Smooth muscle cell of the brain vasculature (primary cell): ENCODE data around the gene THSD4.
"Not testable (repeated sequence)": the region's sequence is repeated elsewhere in the genome, so short reads cannot be mapped to it uniquely, and the experiment has no call there.

Source experiments
- DNase-seq: peaks from one replicate; pipeline ENCODE4 v3.0.0-alpha.2; 2012; ENCODE audit warnings: low read depth, low spot score

The THSD4 gene

DNA sequence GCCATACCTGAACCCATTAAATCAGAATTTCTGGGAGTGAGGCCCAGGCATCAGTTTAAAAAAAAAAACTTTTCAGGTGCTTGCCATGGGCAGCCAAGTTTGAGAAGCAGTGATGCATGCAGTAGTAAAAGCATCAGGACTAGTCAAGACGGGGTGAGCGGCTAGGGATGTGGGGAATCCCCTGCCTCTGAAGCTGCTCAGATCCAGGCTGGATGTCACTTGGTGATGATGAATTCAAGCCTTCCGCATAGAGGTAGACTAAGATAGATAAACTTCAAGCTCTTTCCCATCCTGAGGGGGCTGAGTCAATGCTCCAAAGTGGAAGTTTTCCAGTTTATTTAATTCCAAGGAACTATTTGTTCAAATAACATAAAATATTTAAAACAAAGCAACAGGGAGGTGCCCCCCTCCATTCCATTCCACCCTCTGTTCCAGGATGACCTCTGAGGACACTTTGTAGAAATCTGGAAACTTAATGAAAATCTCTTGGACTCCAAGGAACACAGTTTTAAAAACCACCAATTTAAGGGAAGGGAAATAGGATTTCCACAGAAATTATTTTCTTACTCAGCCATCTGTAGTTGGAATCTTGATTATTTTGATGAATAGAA lies 594.6 kb downstream of the THSD4 start:
- no peak for DNase-seq

DNA sequence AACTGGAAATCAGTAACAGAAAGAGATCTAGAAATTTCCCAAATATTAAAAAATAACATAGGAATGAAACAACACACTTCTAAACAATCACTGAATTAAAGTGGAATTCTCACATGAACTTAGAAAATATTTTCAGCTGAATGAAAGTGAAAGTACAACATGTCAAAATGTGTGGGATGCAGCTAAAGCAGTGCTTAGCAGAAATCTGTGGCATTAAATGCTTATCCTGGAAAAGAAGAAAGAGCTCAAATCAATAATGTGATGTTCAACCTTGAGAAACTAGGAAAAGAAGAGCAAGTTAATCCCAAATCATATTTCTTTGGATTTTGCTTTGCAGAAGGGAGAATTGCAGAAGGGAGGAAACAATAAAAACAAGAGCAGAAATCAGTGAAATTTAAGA lies 596.9 kb downstream of the THSD4 start:
- DNase-seq, result no peak

DNA sequence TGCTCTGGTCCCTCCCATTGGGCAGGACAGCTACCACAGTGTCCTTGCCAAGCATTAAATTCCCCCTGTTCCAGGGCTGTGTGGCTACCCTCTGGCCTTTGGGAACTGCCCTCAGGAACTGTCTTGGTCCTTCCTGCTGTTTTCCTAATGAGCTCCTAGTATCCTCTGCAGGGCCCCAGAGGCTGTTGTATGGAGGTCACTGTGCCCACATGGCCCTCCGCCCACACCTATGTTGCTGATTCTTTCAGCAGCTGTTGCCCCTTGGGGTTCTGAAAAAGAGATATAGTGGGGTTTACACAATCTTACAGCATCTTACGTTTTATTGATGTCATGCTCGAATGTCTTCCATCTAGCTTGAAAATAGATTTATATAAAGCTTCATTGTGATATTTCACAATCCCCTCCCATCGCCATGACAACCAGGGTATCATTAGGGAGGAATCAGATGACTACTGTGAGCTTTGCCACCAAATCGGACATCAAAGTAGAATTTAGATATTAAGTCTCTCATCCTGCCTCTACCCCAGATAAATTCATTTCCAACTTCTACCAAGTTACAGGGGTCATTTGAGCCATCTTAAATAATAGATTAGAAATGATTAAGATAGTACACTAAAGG lies 598.0 kb downstream of the THSD4 start:
- no peak for DNase-seq

DNA sequence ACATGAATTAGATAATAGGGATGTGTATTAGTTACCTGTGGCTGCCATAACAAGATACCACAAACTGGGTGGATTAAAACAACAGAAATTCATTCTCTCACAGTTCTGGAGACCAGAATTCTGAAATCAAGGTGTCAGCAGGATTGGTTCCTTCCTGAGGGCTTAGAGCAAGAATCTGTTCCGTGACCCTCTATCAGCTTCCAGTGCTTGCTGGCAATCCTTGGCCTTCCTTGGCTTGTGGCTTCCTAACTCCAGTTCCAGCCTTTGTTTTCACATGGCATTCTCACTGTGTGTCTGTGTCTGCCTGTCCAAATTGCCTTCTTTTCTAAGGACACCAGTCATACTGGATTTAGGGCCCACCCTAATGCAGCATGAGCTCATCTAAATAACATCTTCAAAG lies 600.6 kb downstream of the THSD4 start:
- no peak for DNase-seq

DNA sequence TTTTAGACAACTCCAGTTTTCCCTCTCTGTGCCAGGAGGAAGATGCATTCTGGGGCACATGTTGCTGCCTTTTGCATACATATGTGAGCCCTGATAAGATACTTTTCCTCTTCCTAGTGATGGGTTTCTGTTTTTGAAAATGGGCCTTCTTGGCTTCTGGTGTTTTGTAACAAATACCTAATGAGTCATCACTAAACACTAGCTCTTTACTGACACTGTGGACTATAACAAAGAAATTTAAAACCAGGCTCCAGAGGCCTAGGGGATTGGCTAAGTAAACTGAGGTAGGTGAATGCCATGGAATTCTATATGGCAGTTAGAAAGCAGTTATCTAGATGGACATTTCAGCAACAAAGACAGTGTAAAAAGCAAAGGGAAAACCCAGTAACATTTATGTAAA lies 601.7 kb downstream of the THSD4 start:
- DNase-seq, result no peak

DNA sequence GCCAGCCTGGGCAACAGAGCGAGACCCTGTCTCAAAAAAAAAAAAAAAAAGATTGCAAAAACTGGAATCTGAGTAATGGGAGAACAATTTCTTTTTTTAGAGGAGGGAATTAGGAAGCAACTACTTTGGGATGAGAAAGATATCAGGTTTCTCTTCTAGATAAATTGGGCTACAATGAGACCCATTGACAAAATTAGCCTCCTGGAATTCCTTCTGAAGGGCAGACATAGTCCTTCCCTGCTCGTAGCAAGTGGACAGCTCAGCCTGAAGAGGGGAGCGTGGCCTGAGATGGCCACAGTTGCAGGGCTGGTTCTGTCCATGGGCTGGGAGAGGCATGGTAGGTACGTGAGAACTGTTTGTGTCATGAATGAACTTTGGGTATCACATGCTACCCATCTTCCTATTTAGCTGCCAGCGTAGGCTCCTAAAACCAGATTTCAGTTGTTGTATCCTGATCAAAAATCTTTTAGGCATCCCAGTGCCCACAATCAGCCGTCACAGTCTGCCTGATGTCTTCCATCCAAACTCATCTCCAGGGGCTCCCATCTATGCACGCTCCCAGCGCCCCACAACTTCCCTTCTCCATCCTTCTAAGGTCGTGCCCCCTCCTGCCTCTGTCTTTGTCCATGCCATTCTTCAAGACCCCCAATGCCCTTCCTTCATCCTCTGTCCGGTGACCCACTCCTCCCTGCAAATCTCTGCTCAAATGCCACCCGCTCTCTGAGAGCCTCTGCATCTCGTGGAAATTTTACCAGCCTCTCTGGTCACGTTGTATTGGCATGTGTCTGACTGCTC lies 603.0 kb downstream of the THSD4 start:
- DNase-seq, result no peak

DNA sequence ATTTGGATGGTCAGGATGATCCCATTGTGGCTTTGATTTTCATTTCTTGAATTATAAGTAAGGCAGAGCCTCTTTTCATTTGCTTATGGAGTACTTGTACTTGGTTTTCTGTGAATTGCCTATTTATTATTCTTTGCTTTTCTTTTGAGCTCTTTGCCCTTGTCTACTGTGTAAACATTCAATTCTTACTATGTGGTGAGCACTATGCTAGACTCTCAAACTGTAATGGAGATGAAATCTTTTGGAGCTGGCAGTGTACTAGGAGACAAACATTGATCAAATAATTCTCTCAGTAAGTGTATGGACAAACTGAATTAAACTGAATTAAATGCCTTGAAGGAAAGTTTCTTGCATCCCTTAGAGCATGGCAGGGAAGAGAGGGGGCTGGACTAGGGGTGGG lies 608.1 kb downstream of the THSD4 start:
- no peak for DNase-seq

DNA sequence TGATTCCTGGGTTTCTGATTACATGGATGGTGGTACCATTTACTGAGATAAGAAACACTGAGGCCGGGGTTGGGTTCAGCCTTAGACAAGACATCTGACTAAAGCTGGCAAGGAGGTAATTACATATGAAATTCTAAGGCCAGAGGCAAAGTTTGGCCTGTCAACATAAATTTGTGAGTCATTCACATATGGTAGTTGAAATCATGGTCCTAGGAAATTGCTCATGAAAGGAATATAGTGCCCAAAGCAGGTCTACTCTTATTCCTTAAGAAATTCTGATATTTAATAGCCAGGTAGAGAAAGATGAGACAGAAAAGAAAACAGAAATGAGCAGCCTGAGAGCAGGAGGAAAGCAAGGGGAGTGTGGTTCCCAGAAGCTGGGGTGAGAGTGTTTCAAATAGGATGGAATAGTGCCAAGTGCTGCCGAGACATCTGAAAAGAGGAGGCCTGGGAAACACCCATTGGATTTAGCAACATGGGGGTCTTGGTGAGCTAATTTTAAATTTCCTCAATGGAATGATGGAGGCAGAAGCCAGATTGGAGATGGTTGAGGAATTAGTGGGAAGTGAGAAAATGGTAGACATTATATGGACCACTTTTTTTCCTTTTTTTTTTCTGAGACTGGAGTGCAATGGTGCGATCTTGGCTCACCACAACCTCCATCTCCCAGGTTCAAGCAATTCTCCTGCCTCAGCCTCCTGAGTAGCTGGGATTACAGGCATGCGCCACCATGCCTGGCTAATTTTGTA lies 610.1 kb downstream of the THSD4 start:
- DNase-seq, result not testable (repeated sequence)

DNA sequence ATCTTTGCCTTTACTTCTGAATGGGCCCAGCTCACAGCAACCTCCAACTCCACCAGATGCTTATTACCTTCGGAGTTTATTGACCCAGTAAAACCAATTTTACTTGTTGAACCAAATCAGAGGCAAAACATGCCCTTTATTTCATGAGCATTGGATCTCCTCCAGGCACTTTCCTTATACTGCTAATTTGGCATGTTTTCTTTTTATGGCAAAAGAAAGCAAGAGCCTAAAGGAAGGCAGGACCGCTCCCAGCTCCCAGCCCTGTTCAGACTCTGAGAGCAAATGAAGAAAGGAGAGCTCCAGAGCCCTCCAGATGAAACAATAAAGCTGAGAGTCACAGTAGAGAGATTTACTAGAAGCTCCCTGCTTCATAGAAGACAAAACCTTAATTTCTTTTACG lies 613.6 kb downstream of the THSD4 start:
- no peak for DNase-seq

DNA sequence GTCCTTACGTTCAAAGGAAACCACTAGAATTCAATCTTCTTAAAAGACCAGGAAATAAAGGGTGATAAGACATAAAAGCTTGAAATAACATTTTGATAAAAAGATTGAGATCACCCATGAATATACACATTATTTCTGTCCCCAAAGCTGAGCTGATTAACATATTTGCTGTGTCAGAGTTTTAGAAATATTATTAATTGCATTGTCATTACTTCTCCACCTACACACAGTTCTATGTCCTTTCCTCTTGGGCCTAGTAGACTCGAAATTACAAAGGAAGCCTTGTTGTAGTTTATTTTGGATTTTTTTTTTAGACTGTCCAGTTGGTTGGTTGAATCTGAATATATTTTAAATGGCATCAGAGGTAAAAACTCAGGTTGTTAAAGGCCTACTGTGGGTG lies 614.0 kb downstream of the THSD4 start:
- DNase-seq, result no peak

DNA sequence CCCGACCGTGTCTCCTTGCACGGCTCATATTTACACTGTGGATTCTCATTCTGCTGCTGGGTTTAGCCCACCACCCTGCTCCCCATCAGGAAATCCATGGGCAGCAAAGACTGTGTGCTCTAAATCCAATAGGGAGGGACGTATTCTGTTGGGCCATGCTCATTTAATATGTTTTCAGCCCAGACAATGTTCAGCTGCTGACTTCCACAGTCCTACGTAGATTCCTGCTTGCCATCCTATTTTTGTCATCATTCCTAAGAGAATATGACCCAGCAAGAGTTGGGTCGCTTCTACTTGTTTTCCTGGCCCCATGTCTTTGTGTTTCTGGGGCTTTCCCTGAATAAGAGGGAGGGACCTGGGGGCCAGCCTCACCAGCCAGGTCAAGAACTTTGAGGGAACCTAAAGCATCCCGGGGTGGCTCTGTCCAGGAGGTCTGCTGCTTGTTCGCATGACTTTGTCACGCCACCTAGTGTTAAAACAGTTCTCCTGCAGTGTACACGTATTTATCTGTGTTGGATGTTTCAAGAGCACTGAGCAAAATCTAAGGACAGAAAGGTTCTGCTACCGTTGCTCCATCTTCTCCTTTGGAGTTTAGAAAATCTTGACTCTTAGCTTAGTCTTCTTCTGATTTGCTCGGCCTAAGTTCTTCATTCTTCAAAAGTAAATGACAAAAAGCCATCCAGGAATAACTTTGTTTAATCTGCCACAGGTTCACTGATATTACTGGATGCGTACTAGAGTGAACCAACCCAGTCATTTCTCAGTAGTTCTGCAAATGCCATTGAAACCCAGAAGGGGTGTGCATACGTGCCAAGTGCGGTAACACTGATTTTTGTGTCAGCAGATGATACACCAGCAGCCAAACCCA lies 615.2 kb downstream of the THSD4 start:
- no peak for DNase-seq

DNA sequence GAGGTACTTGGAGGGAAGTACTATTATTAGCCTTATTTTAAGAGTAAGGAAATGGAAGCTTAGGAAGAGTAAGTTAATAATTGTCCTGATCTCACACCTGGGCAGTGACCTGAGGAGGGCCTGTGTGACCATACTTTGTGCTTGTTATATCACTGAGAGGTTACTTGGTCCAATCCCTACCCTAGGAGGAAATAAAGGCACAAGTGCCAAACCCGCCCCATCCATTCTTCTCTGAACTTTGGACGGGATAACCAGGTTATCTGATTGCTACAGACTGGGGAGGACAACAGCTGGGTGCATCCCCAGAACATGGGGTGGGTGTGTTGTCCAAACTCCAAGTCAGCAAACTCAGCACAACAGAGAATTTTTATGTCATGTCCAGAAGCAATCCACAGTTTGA lies 617.4 kb downstream of the THSD4 start:
- DNase-seq, result no peak

DNA sequence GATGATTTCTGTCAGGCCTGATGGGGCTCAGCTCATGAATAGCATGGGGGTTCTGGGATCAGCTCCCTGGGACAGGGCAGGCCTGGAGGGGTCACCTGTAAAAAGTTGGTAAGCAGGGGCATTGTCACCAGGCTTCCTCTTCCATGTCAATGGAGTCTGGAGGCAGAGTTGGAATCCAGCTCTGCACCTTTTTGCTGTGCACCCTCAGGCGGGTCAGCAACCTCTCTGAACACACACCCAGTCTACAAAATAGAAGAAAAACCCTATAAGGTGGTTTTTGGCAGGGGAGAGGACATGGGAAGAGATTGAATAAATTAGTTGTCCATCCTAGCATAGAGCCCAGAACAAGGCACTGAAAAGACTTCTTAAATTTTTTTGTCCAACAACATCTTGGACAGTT lies 617.9 kb downstream of the THSD4 start:
- DNase-seq, result no peak

DNA sequence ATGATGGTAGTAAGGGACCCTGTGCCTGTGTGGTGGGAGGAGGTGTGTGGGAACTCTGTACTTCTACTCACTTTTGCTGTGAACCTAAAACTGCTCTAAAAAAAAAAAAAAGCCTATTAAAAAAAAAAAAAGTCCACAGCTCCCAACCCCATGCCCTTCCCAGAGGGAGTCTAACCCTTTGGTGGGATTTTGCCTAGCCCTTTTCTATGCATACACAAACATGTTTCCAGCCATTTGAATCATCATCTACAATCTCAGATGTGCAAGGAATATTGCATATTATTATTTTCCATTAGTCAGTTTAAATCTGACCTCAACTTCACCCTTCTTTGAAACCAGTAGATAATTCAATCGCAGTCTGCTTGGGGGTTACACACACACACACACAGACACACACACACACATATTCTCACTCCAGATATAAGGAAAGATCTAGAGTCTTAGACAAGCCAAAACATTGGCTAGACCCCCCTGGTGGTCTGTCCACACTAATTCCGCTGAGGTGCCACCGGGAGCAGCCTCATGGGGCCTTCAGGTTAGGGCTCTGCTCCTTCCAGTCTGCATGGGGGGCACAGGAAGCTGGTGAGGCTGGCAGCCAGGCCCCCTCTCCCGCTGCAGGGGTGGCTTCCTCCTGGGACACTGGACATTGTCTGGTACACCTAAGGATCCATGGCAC lies 619.6 kb downstream of the THSD4 start:
- DNase-seq, result no peak

DNA sequence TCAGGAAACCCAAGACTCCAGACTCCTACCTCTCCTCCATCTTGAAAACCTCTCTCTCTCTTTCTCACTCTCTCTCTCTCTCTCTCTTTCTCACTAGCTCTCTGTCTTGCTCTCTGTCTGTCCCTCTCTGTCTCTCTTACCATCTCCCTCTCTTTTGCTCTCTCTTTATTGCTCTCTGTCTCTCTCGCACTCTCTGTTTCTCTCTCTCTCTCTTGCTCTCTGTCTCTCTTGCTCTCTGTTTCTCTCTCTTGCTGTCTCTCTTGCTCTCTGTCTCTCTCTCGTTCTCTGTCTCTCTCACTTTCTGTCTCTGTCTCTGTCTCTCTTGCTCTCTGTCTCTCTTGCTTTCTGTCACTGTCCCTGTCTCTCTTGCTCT lies 620.1 kb downstream of the THSD4 start:
- no peak for DNase-seq

DNA sequence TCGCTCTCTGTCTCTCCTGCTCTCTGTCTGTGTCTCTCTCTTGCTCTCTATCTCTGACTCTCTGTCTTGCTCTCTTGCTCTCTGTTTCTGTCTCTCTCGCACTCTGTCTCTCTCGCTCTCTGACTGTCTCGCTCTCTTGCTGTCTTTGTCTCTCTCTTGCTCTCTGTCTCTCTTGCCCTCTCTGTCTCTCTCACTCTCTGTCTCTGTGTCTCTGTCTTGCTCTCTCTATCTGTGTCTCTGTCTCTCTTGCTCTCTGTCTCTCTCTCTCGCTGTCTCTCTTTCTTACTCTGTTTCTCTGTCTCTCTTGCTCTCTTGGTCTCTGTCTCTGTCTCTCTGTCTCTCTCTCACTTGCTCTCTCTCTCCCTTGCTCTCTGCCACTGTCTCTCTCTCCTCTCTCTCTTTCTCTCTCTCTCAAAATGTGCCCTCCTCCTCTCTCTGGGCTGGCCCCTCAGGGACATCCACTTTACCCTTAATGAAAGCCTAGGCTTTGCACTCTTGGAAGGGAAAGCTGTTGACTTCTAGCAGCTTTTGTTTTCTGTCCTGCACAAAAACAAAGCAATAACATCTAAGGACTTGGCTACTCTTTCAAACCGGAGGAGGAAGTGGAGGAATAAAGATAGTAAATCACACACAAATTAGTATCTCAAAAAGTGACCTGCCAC lies 621.1 kb downstream of the THSD4 start:
- DNase-seq, result no peak

DNA sequence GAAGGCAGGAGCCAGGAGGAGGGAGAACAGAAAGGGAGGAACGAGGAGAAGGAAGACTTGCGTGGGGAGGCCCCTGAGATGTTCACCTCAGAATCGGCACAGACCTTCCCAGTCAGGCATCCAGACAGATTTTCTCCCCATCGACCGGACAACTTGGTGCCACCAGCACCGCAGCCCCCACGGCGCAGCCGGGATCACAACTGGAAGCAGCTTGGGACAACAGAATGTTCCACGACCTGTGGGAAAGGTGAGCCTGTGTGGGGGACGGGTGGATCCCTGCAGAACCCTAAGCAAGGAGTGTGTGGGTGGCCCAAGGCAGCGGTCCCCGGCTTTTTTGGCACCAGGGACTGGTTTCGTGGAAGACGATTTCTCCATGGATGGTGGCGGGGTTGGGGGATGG lies 622.5 kb downstream of the THSD4 start:
- DNase-seq, result no peak

DNA sequence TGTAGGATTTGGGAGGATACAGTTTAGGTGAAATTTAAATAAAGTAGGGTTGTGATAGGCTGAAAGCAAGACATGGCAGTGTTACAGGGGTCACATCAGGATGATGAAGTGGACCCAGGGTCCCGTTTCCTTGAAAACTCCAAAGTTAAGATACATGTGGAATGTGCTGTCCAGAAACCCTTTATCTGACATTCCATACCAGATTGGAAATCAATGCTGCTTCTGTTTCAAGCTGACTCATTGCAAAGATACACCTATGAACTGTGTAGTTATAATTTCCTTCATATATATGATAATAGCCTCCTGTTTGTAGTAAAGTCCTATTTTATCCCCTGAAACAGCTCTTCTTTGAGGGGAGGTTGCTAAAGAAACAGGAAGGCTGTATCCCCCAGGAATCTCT lies 624.1 kb downstream of the THSD4 start:
- DNase-seq, result no peak

DNA sequence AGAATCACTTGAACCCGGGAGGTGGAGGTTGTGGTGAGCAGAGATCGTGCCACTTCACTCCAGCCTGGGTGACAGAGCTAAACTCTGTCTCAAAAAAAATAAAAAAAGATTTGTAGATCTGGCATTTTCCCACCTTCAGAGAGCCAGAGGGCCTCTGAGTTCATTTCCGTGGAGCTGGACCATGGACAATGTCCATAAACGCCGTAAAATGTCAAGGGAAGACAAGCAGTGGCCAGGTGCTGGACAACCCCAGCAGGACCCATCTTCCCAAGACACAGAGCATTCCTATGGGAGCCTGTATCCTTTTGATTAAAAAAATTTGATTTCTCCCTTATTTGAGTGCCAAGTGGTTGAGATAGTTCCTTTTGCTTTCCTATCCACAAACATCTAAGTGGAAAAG lies 627.7 kb downstream of the THSD4 start:
- DNase-seq, result no peak

DNA sequence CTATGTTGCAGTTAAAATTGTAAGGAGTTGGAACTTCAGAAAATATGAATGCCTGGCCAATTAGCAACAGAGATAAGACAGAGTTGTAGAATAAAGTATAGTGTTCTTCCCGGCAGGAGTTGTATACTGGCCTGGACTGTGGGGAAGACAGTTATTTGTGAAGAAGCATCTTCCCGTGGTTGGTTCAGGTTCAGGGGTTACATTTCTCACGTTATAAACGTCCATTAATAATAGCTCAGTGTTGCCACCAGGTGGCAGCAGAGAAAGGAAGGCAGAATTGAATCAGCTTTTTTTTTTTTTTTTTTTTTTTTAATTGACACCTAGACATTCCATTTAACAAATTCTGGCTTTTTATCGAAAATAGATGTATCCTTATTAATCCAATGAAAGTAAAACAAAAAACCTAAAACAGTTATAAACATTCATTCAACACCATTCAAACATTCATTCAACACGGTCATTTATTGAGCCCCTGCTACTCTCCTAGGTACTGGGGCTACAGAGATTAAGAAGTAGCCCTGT lies 628.7 kb downstream of the THSD4 start:
- DNase-seq, result no peak
